SK-N-SH (cell line): Measurements from ENCODE around the gene FSIP1.

ENCODE experiments used
- CTCF ChIP-seq: fragments of 200-600 bp; sonication (generic); IDR thresholded peaks from 2 replicates; pipeline ENCODE4 v1.6.1; 2017; ENCODE audit warnings: antibody characterized with exemption, mild to moderate bottlenecking, moderate library complexity
- EZH2phosphoT487 ChIP-seq: fragments of 200-600 bp; sonication (generic); IDR thresholded peaks from 2 replicates; pipeline ENCODE4 v1.6.1; 2017; ENCODE audit warnings: low read depth, mixed run types, mild to moderate bottlenecking, antibody characterized with exemption, moderate library complexity, borderline replicate concordance
- IRF3 ChIP-seq: fragments of 150-350 bp; IDR thresholded peaks from 2 replicates; pipeline ENCODE4 v1.6.1; 2016; ENCODE audit warnings: mild to moderate bottlenecking, low read depth, low read length
- MAX ChIP-seq: IDR thresholded peaks from 2 replicates; pipeline ENCODE4 v1.4.0; 2012; ENCODE audit warnings: low read depth
- POLR2AphosphoS5 ChIP-seq: IDR thresholded peaks from 2 replicates; pipeline ENCODE4 v1.6.1; 2012; ENCODE audit warnings: low read depth, low read length
- SIN3A ChIP-seq: IDR thresholded peaks from 2 replicates; pipeline ENCODE4 v1.6.1; 2012; ENCODE audit warnings: low read depth, mild to moderate bottlenecking, low read length, moderate library complexity, borderline replicate concordance
- SMC3 ChIP-seq: IDR thresholded peaks from 2 replicates; pipeline ENCODE4 v1.6.1; 2012; ENCODE audit warnings: low read depth, low read length, improper control_type of control experiment
- YY1 ChIP-seq: IDR thresholded peaks from 2 replicates; pipeline ENCODE4 v1.4.0; 2012; ENCODE audit warnings: low read depth, mild to moderate bottlenecking

- no peak for TF ChIP-seq POLR2AphosphoS5
- TF ChIP-seq CTCF = no peak
- TF ChIP-seq EZH2phosphoT487 = no peak
- TF ChIP-seq SMC3 = no peak
- TF ChIP-seq YY1 = no peak
- TF ChIP-seq MAX = no peak
- TF ChIP-seq SIN3A = no peak
- TF ChIP-seq IRF3 = no peak
Measured at GRCh38 chr15:39684233-39684632, 98.4 kb downstream of the FSIP1 start.
